ENCODE measurements around the gene CXCL14. TPM values are rescaled to one million over a fixed set of nuclear protein-coding genes. Genes with fewer than 3 reads are reported as not detected.

Gene CXCL14
- total and polyA plus RNA-seq, 7 donors, result 2.6 to 28.9 (median 21.4) TPM

DNA sequence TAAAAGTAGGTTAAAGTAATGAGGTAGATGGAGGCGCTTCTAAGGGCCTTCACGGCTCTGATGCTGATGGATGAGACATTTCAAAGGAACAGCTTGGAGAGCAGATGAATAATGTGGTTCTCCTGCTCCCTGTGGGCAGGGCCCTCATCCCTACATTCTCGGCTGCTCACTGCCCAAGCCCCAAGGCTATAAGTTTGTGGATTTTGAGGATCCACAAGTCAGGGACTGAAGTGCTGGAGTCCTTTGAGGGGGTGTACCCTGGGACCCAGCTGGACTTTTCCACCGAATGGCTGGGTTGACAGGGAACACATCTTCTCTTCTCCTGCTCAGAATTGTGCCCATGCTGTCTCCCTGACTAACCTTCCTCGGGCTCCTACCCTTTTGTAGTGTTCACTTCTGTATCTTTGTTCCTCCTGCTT lies 21.4 kb upstream of the CXCL14 start:
- TF ChIP-seq, protein P1, sequence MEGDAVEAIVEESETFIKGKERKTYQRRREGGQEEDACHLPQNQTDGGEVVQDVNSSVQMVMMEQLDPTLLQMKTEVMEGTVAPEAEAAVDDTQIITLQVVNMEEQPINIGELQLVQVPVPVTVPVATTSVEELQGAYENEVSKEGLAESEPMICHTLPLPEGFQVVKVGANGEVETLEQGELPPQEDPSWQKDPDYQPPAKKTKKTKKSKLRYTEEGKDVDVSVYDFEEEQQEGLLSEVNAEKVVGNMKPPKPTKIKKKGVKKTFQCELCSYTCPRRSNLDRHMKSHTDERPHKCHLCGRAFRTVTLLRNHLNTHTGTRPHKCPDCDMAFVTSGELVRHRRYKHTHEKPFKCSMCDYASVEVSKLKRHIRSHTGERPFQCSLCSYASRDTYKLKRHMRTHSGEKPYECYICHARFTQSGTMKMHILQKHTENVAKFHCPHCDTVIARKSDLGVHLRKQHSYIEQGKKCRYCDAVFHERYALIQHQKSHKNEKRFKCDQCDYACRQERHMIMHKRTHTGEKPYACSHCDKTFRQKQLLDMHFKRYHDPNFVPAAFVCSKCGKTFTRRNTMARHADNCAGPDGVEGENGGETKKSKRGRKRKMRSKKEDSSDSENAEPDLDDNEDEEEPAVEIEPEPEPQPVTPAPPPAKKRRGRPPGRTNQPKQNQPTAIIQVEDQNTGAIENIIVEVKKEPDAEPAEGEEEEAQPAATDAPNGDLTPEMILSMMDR (IDR thresholded peaks at IDR 0.05), result no peak
- H3K4me1 ChIP-seq, result no peaks in the 10 kb centered on the region
- WGBS, 3 donors, result 80 to 84% (median 81%) methylated on average over 5 of the region's 5 CpGs
- H3K27me3 ChIP-seq (ENCODE audit: insufficient read depth in 3 of 3, low read length in 2 of 3), result no peaks in the 10 kb centered on the region
- no peak overlapping the region for H3K27ac ChIP-seq
- ATAC-seq (no peak), DNase-seq (no peak)
- intact Hi-C loops (cut with DNase I), result no loop called here
- no peaks in the 10 kb centered on the region for H3K36me3 ChIP-seq (ENCODE audit: insufficient read depth in 1 of 2, low read depth in 1 of 2)
- H3K9me3 ChIP-seq, result no peaks in the 10 kb centered on the region
- no peak overlapping the region for H3K4me3 ChIP-seq

DNA sequence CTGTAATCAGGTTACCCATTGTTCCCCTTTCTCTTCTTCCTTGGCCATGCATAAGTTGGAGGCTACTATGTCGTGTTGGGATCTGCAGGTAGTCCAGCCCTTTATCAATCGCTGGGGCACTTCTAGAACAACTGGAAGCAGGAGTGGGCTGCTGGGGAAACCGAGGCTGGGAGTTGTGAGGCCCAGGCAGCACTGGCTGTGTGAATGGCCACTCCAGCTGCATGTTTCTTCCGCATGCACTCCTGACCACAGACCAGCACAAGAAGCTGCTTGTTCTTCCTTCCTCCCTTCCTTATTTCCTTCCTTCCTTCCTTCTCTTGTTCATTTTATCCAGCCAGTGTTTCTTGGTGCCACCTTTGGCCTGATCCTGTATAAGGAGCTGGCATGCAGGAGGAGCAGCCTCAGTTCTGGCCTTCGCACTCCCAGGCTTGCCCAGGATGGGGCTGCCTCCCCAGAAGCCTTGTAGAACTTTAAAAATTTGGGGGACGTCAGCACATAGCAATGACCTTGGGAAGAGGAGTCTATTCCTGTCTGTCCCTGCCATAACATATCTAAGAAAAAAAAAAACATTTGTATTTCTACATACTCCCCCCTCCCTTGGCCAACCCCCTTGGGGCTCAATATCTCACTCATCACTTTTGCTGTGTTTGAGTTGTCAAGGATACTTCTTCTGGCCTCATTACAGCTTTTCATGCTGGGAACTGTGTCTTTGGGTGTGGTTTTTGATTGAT lies 20.8 kb upstream of the CXCL14 start:
- 75 to 88% (median 83%) methylated on average over 6 of the region's 6 CpGs for WGBS, 3 donors

DNA sequence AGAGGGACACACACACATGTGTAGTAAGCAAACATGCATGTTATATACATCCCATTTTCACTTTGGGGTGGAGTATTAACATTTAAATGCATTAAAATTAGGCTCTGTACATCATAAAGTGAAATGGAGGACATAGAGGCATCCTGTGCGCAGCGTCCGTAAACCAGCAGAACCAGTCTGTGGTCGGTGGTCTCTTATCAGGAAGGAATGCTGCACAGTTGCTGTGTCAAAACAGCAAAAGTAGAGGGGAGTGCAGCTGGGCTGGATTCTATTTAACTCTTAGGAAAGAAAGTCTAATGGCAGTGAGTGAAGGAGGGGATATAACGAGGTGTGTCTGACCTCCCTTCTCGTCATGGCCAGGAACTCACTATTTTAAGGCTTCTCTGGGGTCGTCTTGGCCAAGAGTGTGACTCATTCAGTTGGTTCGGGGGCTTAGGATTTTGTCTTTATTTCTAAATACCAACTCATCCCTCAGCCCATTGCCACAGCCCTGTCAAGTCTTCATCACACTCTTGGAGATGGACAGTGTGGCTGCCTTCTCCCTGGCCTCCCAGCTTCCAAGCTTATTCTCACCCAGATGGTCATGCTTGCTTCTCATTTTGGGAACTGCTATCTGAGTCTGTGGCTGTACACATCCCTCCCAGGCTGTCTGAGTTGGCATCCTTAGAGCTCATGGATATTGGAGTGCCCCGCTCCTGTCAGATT lies 20.1 kb upstream of the CXCL14 start:
- H3K27me3 ChIP-seq (ENCODE audit: insufficient read depth in 3 of 3, low read length in 2 of 3), result no peaks in the 10 kb centered on the region
- no peak for ATAC-seq
- intact Hi-C loops (cut with DNase I), result no loop called here

More for the DNA sequence above, 20.8 kb upstream of the CXCL14 start:
- H3K4me1 ChIP-seq, result no peaks in the 10 kb centered on the region
- no peak overlapping the region for H3K4me3 ChIP-seq
- no peak overlapping the region for H3K27ac ChIP-seq
- intact Hi-C loops (cut with DNase I), result no loop called here
- no peak for ATAC-seq
- no peaks in the 10 kb centered on the region for H3K36me3 ChIP-seq (ENCODE audit: insufficient read depth in 1 of 2, low read depth in 1 of 2)
- DNase-seq, result no peak
- no peaks in the 10 kb centered on the region for H3K9me3 ChIP-seq
- H3K27me3 ChIP-seq (ENCODE audit: insufficient read depth in 3 of 3, low read length in 2 of 3), result no peaks in the 10 kb centered on the region
- TF ChIP-seq, protein P1 (IDR thresholded peaks at IDR 0.05), result no peak

DNA sequence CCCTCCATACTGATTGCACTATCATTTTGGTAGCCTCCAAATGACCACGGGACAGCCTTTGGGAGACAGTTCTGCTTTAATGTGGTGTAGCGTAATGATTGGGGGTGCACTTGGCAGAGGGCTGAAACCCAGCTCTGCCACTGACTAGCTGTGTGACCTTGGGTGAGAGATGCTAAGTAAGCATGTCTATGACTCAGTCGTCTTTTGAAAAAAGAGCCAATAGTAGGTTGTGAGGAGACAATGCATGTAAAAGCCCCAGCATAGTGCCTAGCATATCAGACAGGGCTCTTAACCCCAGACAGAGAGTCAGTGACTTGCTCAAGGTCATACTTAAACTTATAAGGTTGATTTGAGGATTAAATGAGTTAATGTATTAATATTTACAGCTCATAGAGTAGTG lies 18.0 kb upstream of the CXCL14 start:
- no peaks in the 10 kb centered on the region for H3K9me3 ChIP-seq
- no peaks in the 10 kb centered on the region for H3K36me3 ChIP-seq (ENCODE audit: insufficient read depth in 1 of 2, low read depth in 1 of 2)
- DNase-seq (no peak), ATAC-seq (no peak)
- no peak overlapping the region for H3K27ac ChIP-seq
- TF ChIP-seq, protein P1 (IDR thresholded peaks at IDR 0.05), result no peak
- WGBS, 3 donors, result 67 to 79% (median 68%) methylated on average over 3 of the region's 3 CpGs
- H3K4me3 ChIP-seq, result no peak overlapping the region
- H3K27me3 ChIP-seq (ENCODE audit: insufficient read depth in 3 of 3, low read length in 2 of 3), result no peaks in the 10 kb centered on the region
- intact Hi-C loops (cut with DNase I), result no loop called here
- no peaks in the 10 kb centered on the region for H3K4me1 ChIP-seq

More for the DNA sequence above, 20.1 kb upstream of the CXCL14 start:
- Histone ChIP-seq H3K4me3 (no peak overlapping the region), H3K4me1 (no peaks in the 10 kb centered on the region), H3K9me3 (no peaks in the 10 kb centered on the region), H3K27ac (no peak overlapping the region), H3K36me3 (ENCODE audit: insufficient read depth in 1 of 2, low read depth in 1 of 2) (no peaks in the 10 kb centered on the region)
- TF ChIP-seq, protein P1 (IDR thresholded peaks at IDR 0.05), result no peak
- DNase-seq, result no peak
- WGBS, 3 donors, result 67 to 74% (median 73%) methylated on average over 9 of the region's 9 CpGs
